ENCODE measurements around the gene PGM2. TPM values are rescaled to one million over a fixed set of nuclear protein-coding genes. Genes with fewer than 3 reads are reported as not detected.
A peak's percentile ranks its signal among the peaks of the same experiment; 100 is the strongest.
"Not testable (repeated sequence)": the region's sequence is repeated elsewhere in the genome, so short reads cannot be mapped to it uniquely, and the experiment has no call there.

Gene PGM2
- 10 to 100 TPM; 32.9 to 36.7 (median 33.2) TPM for polyA plus RNA-seq (ENCODE audit: insufficient read length in 3 of 3)
- long read RNA-seq, donor 1, transcript PGM2-201 (14 exons, 3,264 nt): major isoform, 5 of 12 reads
- long read RNA-seq, donor 1, partial matches to known transcripts: 7 of 12 reads
- long read RNA-seq, donor 1, other reads (novel, unspliced or antisense): 0 of 12 reads
- long read RNA-seq, donor 2, transcript PGM2-201 (14 exons, 3,264 nt): major isoform, 11 of 21 reads
- long read RNA-seq, donor 2, partial matches to known transcripts: 10 of 21 reads
- long read RNA-seq, donor 2, other reads (novel, unspliced or antisense): 0 of 21 reads
- long read RNA-seq, donor 3, transcript PGM2-201 (14 exons, 3,264 nt): major isoform, 5 of 13 reads
- long read RNA-seq, donor 3, partial matches to known transcripts: 8 of 13 reads
- long read RNA-seq, donor 3, other reads (novel, unspliced or antisense): 0 of 13 reads
- long read RNA-seq, donor 4, transcript PGM2-201 (14 exons, 3,264 nt): major isoform, 14 of 26 reads
- long read RNA-seq, donor 4, partial matches to known transcripts: 12 of 26 reads
- long read RNA-seq, donor 4, other reads (novel, unspliced or antisense): 0 of 26 reads
- long read RNA-seq, donor 5, partial matches to known transcripts: 0 of 2 reads
- long read RNA-seq, donor 5, other reads (novel, unspliced or antisense): 0 of 2 reads
- long read RNA-seq, donor 6, transcript PGM2-201 (14 exons, 3,264 nt): major isoform, 9 of 18 reads
- long read RNA-seq, donor 6, partial matches to known transcripts: 9 of 18 reads
- long read RNA-seq, donor 6, other reads (novel, unspliced or antisense): 0 of 18 reads
- long read RNA-seq, donor 7, transcript PGM2-201 (14 exons, 3,264 nt): major isoform, 8 of 8 reads
- long read RNA-seq, donor 7, partial matches to known transcripts: 0 of 8 reads
- long read RNA-seq, donor 7, other reads (novel, unspliced or antisense): 0 of 8 reads
- long read RNA-seq, donor 8: 0 reads
- long read RNA-seq, donor 9, transcript PGM2-201 (14 exons, 3,264 nt): major isoform, 9 of 29 reads
- long read RNA-seq, donor 9, partial matches to known transcripts: 20 of 29 reads
- long read RNA-seq, donor 9, other reads (novel, unspliced or antisense): 0 of 29 reads
- long read RNA-seq, donor 10, transcript PGM2-201 (14 exons, 3,264 nt): major isoform, 5 of 5 reads
- long read RNA-seq, donor 10, partial matches to known transcripts: 0 of 5 reads
- long read RNA-seq, donor 10, other reads (novel, unspliced or antisense): 0 of 5 reads
- long read RNA-seq, donor 11, transcript PGM2-201 (14 exons, 3,264 nt): major isoform, 7 of 7 reads
- long read RNA-seq, donor 11, partial matches to known transcripts: 0 of 7 reads
- long read RNA-seq, donor 11, other reads (novel, unspliced or antisense): 0 of 7 reads
- long read RNA-seq, donor 12, transcript PGM2-201 (14 exons, 3,264 nt): major isoform, 12 of 25 reads
- long read RNA-seq, donor 12, partial matches to known transcripts: 13 of 25 reads
- long read RNA-seq, donor 12, other reads (novel, unspliced or antisense): 0 of 25 reads
- long read RNA-seq, donor 13, partial matches to known transcripts: 0 of 3 reads
- long read RNA-seq, donor 13, other reads (novel, unspliced or antisense): 0 of 3 reads
- long read RNA-seq, donor 14, transcript PGM2-201 (14 exons, 3,264 nt): major isoform, 8 of 8 reads
- long read RNA-seq, donor 14, partial matches to known transcripts: 0 of 8 reads
- long read RNA-seq, donor 14, other reads (novel, unspliced or antisense): 0 of 8 reads
- long read RNA-seq, donor 15, transcript PGM2-201 (14 exons, 3,264 nt): major isoform, 9 of 16 reads
- long read RNA-seq, donor 15, partial matches to known transcripts: 7 of 16 reads
- long read RNA-seq, donor 15, other reads (novel, unspliced or antisense): 0 of 16 reads
- long read RNA-seq, donor 16, transcript PGM2-201 (14 exons, 3,264 nt): major isoform, 9 of 29 reads
- long read RNA-seq, donor 16, partial matches to known transcripts: 20 of 29 reads
- long read RNA-seq, donor 16, other reads (novel, unspliced or antisense): 0 of 29 reads

DNA sequence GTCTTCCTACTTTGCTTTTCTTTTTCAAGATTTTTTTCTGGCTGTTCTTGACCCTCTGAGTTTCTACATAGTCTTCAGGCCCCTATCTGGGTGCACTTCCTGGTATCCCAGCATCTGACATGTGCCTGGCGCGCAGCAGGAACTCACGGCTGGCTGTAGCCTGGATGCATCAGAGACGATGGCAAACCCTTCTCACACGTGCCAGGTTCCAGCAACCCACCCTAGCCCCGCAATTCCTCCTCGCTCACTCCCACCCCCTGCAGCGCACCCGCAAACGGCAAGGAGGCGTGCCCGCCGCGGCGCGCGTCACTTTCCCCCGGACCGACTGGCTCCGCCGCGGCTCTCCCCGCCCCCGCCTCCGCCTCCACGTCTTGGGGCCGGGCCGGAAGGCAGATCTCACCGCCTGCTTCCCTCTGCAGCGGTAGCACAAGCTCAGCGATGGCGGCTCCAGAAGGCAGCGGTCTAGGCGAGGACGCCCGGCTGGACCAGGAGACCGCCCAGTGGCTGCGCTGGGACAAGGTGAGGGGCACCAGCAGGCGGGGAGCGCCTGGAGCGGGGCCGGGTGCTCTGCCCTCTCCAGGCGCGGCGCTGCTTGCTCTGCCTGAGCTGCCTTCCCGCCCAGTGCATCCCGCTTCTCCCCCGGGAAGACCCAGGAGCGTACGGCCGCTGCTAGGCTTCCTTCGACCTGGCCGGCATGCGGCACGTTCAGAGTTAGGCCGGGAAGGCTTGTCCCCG, at the start of gene PGM2:
Gene PGM2 (plus strand): TSS at position 392 of the 735 bp plus-strand sequence. CDS start 47 bp downstream, at position 439.
- DNase-seq: peak; percentile 88

DNA sequence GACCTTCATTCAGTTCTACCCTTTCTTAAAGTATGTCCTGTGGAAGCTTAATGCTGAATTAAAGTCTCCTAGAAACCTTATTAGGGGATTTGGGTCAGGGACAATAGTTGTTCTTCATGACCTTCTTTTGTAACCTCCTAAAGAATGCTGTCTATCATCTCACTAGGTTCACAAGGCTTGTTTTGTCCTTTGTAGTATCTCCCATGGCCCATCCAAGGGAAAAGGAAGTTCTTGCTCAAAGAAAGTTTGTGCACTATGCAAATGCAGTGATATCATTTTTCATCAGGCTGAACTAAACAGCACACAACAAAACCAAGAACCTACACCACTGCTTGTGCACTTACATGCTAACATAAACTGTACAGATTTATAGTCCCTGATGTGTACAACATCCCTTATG, 46.6 kb upstream of the PGM2 start:
- no peak for DNase-seq

DNA sequence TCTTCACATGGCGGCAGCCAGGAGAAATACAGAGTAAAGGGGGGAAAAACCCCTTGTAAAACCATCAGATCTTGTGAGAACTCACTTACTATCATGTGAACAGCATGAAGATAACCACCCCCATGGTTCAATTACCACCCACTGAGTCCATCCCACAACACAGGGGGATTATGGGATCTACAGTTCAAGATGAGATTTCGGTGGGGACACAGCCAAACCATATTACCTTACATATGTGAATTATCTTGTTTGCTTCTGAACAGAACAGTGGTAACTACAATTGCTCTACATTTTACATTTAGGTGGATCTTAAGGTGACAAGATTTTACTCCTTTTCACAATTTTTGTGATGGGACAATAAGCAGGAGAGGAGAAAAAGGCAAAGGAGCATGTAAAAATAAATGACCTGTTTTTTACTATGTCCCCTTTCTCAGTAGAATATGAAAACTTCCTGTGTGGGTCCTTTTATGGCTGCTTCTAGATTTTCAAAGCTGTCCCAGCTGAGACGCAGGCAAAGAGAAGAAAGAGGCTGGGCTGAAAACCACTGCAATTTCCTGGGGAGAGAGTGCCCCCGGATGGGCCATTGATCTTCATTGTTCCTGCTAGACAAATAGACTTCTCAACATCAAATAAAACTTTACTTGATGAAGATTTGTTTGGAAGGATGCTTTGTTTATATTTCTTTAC, 45.9 kb upstream of the PGM2 start:
- no peak for DNase-seq

DNA sequence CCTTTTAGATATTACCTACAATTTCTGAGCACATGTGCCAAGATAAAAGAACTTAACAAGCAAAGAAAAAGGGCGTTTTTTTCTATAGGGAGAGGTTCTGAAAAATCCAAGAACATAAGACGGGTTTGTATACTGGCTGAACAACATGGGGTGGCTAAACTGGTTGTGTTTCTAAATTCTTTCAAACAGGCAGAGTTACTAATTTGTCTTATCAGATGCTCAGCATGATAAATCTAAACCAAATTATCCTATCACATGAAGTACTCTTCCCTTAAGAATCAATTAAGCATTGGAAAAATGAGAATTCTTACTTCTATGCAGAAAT, 45.4 kb upstream of the PGM2 start:
- no peak for DNase-seq

DNA sequence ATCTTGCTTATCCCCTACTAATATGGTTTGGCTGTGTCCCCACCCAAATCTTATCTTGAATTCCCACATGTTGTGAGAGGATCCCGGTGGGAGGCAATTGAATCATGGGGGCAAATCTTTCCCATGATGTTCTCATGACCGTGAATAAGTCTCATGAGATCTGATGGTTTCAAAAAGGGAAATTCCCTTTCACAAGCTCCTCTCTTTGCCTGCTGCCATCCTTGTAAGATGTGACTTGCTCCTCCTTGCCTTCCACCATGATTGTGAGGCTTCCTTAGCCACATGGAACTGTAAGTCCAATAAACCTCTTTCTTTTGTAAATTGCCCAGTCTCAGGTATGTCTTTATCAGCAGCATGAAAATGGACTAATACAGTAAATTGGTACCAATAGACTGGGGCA, 40.2 kb upstream of the PGM2 start:
- DNase-seq: not testable (repeated sequence)

DNA sequence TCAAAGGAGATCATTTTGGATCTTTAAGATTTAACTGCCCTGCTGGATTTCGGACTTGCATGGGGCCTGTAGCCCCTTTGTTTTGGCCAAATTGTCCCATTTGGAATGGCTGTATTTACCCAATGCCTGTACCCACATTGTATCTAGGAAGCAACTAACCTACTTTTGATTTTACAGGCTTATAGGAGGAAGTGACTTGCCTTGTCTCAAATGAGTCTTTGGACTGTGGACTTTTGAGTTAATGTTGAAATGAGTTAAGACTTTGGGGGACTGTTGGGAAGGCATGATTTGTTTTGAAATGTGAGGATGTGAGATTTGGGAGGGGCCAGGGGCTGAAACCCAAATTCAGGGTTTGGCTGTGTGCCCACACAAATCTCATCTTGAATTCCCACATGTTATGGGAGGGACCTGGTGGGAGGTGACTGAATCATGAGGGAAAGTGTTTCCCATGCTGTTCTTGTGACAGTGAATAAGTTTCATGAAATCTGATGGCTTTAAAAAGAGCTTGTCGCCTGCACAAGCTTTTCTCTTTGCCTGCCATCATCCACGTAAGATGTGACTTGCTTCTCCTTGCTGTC, 38.5 kb upstream of the PGM2 start:
- DNase-seq: not testable (repeated sequence)

DNA sequence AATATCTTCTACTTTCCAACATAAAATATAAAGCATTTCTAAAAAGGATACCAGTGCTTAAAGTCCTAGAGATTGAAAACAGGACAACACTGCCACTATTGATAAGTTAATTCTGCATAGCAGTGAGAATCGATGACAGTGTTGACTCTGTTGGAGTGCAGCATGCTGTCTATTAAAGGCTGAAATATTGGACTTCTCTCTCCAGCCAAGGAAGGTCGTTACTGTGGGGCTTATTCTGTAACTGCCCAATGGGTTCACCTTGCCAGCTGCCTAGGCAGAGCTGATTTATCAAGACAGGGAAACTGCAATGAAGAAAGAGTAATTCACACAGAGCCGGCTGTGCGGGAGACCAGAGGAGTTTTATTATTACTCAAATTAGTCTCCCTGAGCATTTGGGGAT, 37.7 kb upstream of the PGM2 start:
- DNase-seq: no peak

DNA sequence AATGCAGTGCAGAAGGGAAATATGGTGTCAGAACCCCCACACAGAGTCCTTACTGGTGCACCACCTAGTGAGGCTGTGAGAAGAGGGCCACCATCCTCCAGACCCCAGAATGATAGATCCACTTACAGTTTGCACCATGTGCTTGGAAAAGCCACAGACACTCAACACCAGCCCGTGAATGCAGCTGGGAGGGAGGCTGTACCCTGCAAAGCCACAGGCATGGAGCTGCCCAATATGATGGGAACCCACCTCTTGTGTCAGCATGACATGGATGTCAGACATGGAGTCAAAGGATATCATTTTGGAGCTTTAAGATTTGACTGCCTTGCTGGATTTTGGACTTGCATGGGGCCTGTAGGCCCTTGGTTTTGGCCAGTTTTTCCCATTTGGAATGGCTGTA, 34.2 kb upstream of the PGM2 start:
- DNase-seq: no peak

DNA sequence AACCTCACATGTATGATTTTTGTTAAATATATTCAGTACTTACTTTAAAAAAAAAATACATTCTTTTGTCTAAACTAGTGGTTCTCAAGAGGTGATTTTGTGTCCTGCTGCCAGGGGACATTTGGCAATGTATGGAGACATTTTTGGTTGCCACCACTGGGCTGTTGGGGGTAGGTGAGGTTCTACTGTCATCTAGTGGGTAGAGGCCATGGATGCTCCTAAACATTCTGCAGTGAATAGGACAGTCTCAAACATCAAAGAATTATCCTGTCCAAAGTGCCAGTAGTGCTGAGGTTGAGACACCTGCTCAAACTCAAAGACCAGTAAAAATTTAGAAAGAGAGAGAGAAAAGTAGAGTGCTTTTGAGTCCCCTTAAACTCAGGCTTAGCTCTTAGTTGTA, 32.9 kb upstream of the PGM2 start:
- DNase-seq: no peak

DNA sequence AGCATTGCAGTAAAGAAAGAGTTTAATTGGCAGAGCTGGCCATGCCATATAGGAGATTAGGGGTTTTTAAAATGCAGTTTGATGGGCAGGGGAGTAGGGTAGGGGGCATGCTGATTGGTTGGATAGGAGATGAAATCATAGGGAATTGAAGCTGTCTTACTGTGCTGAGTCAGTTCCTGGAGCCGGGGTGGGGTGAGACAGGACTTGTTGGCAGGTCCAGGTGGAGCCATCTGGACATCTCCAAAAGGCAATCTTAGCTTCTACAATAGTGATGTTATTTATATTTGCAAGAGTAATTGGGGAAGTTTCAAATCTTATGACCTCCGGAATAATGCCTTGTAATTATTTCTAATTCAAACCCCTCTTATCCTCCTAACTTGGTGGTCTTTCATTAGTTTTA, 32.4 kb upstream of the PGM2 start:
- no peak for DNase-seq

DNA sequence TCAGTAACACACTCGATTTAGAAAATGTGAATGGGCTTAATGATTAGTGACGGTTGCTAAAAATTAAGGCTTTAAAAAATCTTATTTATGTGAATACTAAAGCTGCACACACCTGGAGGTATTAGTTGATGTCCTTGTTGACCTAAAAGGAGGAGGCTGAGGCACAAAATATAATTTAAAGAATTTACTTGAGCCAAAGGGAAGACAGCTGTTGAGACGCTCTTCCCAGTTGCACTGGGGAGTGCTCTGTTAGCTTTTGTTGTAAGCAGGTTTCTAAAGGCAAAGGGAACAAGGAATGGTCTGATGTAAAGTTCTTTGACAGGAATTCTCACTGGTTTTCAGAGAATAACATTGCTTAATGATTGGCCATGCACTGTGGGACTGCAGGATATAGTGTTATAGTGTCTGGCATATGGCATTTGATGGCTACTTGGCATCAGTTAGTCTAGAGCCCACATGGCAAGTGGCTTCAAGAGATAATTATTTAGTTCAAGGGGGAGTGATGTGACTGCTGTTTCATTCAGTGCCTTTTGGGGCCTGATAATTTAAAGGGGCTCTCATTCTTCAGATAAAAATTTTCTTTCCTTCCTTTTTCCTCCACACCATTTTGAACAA, 30.8 kb upstream of the PGM2 start:
- no peak for DNase-seq

DNA sequence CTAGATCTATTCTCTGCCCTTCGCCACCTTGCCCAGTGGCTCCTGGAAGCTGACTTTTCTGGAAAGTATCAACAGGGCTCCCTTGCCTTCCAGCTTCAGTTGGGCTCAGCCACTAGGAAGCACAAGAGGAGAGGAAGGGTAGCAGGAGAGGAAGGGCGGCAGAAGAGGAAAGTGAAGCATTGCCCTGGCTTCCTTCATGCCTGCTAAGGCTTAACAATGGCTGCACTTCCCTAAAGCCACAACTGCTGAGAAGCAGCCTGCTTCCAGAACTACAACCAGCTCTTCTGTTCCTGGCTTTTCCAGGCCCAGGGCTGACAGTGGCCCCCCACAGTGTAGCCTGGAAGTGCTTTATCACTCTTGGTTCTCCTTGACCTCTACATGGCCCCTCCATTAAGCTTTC, 29.1 kb upstream of the PGM2 start:
- DNase-seq: no peak

DNA sequence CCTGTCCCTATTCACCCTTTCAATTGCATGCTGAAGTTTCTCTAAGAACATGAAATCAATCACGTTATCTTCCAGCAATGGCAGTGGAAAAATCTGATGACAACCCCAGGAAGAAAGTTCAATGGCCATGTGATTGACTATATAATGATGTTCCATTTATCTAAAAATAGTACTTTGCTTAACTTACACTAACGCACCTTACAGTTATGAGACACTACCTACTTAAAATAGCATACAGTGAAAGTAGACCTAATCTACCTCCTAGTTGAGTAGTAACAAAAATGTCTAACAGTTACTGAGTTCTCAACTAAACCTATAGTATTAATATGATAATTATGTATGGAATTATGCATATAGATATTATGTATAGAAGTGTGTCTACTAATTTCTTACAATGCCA, 28.6 kb upstream of the PGM2 start:
- DNase-seq: no peak

DNA sequence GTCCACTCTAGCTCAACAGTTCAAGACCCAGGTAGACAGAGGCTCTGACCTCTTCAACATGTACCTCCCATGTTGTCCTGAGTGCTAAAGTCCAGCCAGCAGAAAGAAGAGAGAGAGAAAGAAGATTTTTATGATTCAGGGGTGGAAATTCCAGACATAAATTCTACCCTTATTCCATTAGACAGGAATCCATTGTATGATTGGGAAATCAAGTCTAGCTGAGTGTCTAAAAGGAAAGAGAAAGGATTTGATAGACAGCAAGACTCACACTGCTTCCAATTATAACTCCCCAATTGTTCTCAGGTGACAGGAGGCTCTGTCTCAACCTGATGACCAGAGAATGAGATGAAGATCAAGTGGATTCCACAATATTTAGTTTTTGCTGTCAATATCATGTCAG, 27.9 kb upstream of the PGM2 start:
- no peak for DNase-seq

DNA sequence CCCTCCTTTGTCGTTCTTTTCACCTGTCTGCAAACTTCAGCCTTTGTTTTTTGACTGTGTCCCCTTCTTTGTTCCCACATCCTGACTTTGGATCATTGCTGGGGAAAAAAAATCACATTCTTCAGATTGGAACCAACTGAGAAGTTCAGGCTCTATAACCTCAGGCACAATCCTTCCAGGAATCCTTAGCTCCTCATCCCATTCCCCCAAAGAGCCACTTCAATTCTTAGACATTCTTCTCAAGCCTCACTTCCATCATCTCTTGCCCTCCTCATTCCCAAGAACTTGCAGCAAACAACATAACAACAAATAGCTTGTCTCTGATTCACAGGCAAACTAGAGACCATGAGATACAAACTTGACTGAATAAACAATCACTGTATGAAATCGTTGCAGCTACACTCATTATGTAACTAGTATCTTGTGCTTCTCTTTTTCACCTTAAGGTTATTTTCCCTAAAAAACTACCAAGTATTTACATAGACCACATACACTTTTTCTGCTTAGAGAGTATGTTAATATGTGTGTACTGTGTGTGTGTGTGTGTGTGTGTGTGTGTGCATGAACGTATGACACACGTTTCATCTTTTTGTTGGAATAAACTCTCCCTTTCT, 26.4 kb upstream of the PGM2 start:
- DNase-seq: no peak

DNA sequence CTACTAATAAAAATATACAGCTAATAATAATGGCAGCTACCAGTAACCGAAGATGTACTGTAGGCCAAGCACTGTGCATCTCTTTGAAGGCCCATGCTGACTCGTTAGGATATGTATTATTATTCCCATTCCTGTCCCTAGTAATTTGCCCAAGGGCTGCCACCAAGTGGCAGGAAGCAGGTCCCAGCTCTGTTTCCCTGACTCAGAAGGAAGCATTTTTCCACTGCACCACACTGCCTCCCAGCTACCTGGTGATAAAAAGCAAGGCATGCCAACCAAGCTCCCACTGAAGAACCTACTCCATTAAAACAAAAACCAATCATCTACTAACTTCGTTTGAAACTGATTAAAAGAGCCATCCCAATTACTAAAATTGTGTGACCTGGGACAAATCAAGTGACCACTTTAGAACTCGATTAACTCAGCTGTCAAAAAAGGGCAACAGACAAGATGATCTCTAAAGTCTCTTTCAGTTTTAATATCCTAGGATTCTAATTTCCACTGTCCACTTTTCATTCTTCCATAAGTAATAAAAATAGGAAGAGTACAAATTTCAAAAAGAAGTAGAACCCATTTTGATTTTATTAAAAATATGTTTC, 24.3 kb upstream of the PGM2 start:
- peak; percentile 76 for DNase-seq

DNA sequence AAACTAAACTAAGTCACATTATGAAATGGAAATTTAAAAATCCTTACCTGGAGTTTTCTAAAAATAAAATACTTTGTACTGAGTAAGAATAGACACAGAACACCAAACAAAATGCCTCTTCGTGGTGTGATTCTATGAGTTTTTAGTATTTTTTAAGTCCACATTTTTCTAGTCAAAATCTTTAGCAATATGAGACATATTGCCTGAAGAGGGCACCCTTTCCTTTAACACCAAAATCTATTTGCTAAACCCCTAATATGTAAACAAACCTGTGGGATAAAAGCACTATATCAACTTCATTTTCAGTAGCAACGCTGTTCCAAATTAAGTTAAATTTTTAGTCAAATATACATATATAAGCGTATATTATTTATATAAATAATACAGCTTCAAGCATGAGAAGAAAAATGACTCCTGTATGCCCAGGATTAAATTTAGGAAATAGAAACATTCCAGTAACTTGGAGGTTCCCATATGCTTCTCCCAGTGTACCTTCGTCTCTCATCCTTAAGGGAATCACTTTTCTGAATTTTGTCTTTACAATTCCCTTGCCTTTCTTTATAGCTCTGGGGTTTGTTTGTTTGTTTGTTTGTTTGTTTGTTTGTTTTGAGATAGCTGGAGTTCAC, 23.0 kb upstream of the PGM2 start:
- DNase-seq: peak; percentile 38
